CD14-positive monocyte (primary cell): ENCODE results near the gene AOC1. TPM values are rescaled to one million over a fixed set of nuclear protein-coding genes. Genes with fewer than 3 reads are reported as not detected.

Experiments
- DNase-seq, 3 donors: peaks; one replicate each; pipeline ENCODE4 v3.0.0-alpha.2; 2011 to 2022
- H2AFZ ChIP-seq: 2 replicates; pipeline ENCODE4 v1.6.0; 2012; ENCODE audit warnings: mild to moderate bottlenecking, low read depth, low read length, inconsistent platforms; ENCODE audit not compliant: insufficient read depth, poor library complexity, severe bottlenecking
- H3K27ac ChIP-seq, 2 donors: 1 replicate in 1 of 2; 2 replicates in 1 of 2; pipeline ENCODE4 v1.5.1; 2012 to 2013; ENCODE audit warnings: low read length in 2 of 2, control low read depth in 1 of 2, inconsistent platforms in 1 of 2, low read depth in 1 of 2, mild to moderate bottlenecking in 1 of 2
- H3K27me3 ChIP-seq, 2 donors: one replicate each; pipeline versions ENCODE4 v1.6.0 to v1.6.1; 2011 to 2013; ENCODE audit warnings: low read length in 2 of 2; ENCODE audit not compliant: control insufficient read depth in 2 of 2, insufficient read depth in 2 of 2
- H3K36me3 ChIP-seq, 2 donors: replicated peaks in 1 of 2; 1 replicate in 1 of 2; 2 replicates in 1 of 2; pipeline versions ENCODE4 v1.5.1 to v1.6.1; 2012 to 2013; ENCODE audit warnings: low read length in 2 of 2, control low read depth in 1 of 2, inconsistent platforms in 1 of 2, mild to moderate bottlenecking in 1 of 2; ENCODE audit not compliant: insufficient read depth in 2 of 2, control insufficient read depth in 1 of 2
- H3K4me1 ChIP-seq, 2 donors: 1 replicate in 1 of 2; 2 replicates in 1 of 2; pipeline versions ENCODE4 v1.5.1 to v1.6.1; 2012 to 2013; ENCODE audit warnings: low read length in 2 of 2, control low read depth in 1 of 2, inconsistent platforms in 1 of 2, mild to moderate bottlenecking in 1 of 2, moderate library complexity in 1 of 2; ENCODE audit not compliant: insufficient read depth in 2 of 2, control insufficient read depth in 1 of 2
- H3K4me2 ChIP-seq: replicated peaks from 2 replicates; pipeline ENCODE3; 2012; ENCODE audit warnings: low read length, moderate library complexity, mild to moderate bottlenecking; ENCODE audit not compliant: poor library complexity, severe bottlenecking; ENCODE audit errors: extremely low read depth
- H3K4me3 ChIP-seq, 3 experiments: fragments of 200-600 bp in 1 of 3; sonication (generic) in 1 of 3; replicated peaks in 1 of 3; 1 replicate in 2 of 3; 2 replicates in 1 of 3; pipeline ENCODE4 v1.5.1; 2011 to 2013; ENCODE audit warnings: low read length in 3 of 3, mild to moderate bottlenecking in 3 of 3, control low read depth in 2 of 3, low read depth in 2 of 3, inconsistent platforms in 1 of 3, moderate library complexity in 1 of 3
- H3K79me2 ChIP-seq: 2 replicates; pipeline ENCODE4 v1.6.0; 2012; ENCODE audit warnings: mild to moderate bottlenecking, control low read depth, inconsistent platforms, low read length, moderate library complexity; ENCODE audit not compliant: insufficient read depth
- H3K9ac ChIP-seq: 2 replicates; pipeline ENCODE4 v1.6.0; 2017; ENCODE audit warnings: low read length, mild to moderate bottlenecking; ENCODE audit not compliant: insufficient read depth, poor library complexity, severe bottlenecking
- H3K9me3 ChIP-seq, 2 donors: replicated peaks in 1 of 2; 1 replicate in 1 of 2; 2 replicates in 1 of 2; pipeline versions ENCODE4 v1.5.1 to v1.6.1; 2012 to 2013; ENCODE audit warnings: low read length in 2 of 2, control low read depth in 1 of 2; ENCODE audit not compliant: control insufficient read depth in 1 of 2, insufficient read depth in 1 of 2
- H4K20me1 ChIP-seq: 2 replicates; pipeline ENCODE4 v1.6.0; 2012; ENCODE audit warnings: mild to moderate bottlenecking, low read length, control low read depth, moderate library complexity; ENCODE audit not compliant: insufficient read depth
- H3K27ac Mint-ChIP-seq, 7 donors: one replicate each; pipeline ENCODE4 v1.8.0; 2020; ENCODE audit warnings: mild to moderate bottlenecking in 7 of 7, mixed read lengths in 7 of 7, moderate library complexity in 6 of 7, inconsistent platforms in 2 of 7
- H3K27me3 Mint-ChIP-seq, 3 donors: one replicate each; pipeline ENCODE4 v1.8.0; 2021 to 2022; ENCODE audit warnings: low read depth in 3 of 3, mild to moderate bottlenecking in 3 of 3, mixed read lengths in 3 of 3, moderate library complexity in 3 of 3, inconsistent platforms in 1 of 3
- H3K36me3 Mint-ChIP-seq, 2 donors: one replicate each; pipeline ENCODE4 v1.8.0; 2020; ENCODE audit warnings: mixed read lengths in 2 of 2, inconsistent platforms in 1 of 2, mild to moderate bottlenecking in 1 of 2
- H3K4me1 Mint-ChIP-seq: one replicate; pipeline ENCODE4 v1.8.0; 2020; ENCODE audit warnings: mild to moderate bottlenecking, mixed read lengths
- H3K4me3 Mint-ChIP-seq, 2 donors: one replicate each; pipeline ENCODE4 v1.8.0; 2020; ENCODE audit warnings: mild to moderate bottlenecking in 2 of 2, mixed read lengths in 2 of 2, moderate library complexity in 1 of 2
- H3K9me3 Mint-ChIP-seq, 7 donors: one replicate each; pipeline ENCODE4 v1.8.0; 2020 to 2022; ENCODE audit warnings: mixed read lengths in 7 of 7, mild to moderate bottlenecking in 6 of 7, moderate library complexity in 6 of 7, inconsistent platforms in 2 of 7
- CTCF ChIP-seq: fragments of 200-600 bp; IDR thresholded peaks from one replicate; pipeline ENCODE4 v1.8.0; 2022; ENCODE audit warnings: antibody characterized with exemption, mild to moderate bottlenecking
- WGBS: methylation state at CpG from one replicate; pipeline ENCODE4 v1.1.5; 2013; ENCODE audit warnings: missing lambda C conversion rate; ENCODE audit not compliant: insufficient coverage; 5-methylcytosine and 5-hydroxymethylcytosine counted together
- intact Hi-C, 2 donors: fragments of 100-400 bp; cut with micrococcal nuclease; formaldehyde crosslinking; loops; one replicate each; pipeline versions ENCODE4 v1.15.0 to v1.15.1; 2023
- polyA plus RNA-seq, 3 donors: library from polyadenylated mRNA; depleted of rRNA in 1 of 3; unstranded in 2 of 3; stranded (reverse) in 1 of 3; fragments of 300-500 nt in 2 of 3; fragments of >200 nt in 1 of 3; fragmentation: Illumina TruSeq in 2 of 3; gene quantifications; 1 replicate in 2 of 3; 2 replicates in 1 of 3; pipeline ENCODE4 v1.2.3, GENCODE V29; 2012 to 2021

The AOC1 gene
- polyA plus RNA-seq, 3 donors: 0.16 to 0.31 TPM; not detected in 1

- Histone ChIP-seq H3K9me3 (peaks cover 0 to 7% of the 10 kb centered on the region in 2 donors), H2AFZ (no peak overlapping the region), H3K27me3 (no peaks in the 10 kb centered on the region), H3K4me3 (no peak overlapping the region), H3K4me2 (no peak overlapping the region), H3K9ac (no peak overlapping the region), H4K20me1 (no peaks in the 10 kb centered on the region), H3K4me1 (no peaks in the 10 kb centered on the region), H3K36me3 (no peaks in the 10 kb centered on the region), H3K27ac (no peak overlapping the region), H3K79me2 (no peaks in the 10 kb centered on the region)
- H3K4me1 Mint-ChIP-seq: peaks cover 2% of the 10 kb centered on the region
- H3K27me3 Mint-ChIP-seq: peaks cover 0 to 6% (median 2%) of the 10 kb centered on the region in 3 donors
- peaks cover 0 to 6% (median 4%) of the 10 kb centered on the region in 7 donors for H3K9me3 Mint-ChIP-seq
- TF ChIP-seq CTCF: no peak
- intact Hi-C loops: no loop called here
- 97% methylated on average over 7 of the region's 7 CpGs for WGBS
- no peak for DNase-seq
- no peaks in the 10 kb centered on the region for H3K36me3 Mint-ChIP-seq
- no peak overlapping the region for H3K27ac Mint-ChIP-seq
- H3K4me3 Mint-ChIP-seq: no peak overlapping the region
Measured at GRCh38 chr7:150838965-150839650, 13.2 kb upstream of the AOC1 start.

GRCh38 chr7:150842018-150842417 is 10.3 kb upstream of the AOC1 start:
- Mint-ChIP-seq H3K36me3 (no peaks in the 10 kb centered on the region), H3K27me3 (peaks cover 0 to 6% (median 5%) of the 10 kb centered on the region in 3 donors)

More at GRCh38 chr7:150842018-150842417, 10.3 kb upstream of the AOC1 start:
- peaks cover 4 to 8% of the 10 kb centered on the region in 2 donors for H3K4me1 ChIP-seq
- H3K9ac ChIP-seq: no peak overlapping the region
- no peak overlapping the region for H3K4me2 ChIP-seq
- TF ChIP-seq CTCF: no peak
- Mint-ChIP-seq H3K27ac (no peak overlapping the region), H3K4me3 (no peak overlapping the region), H3K9me3 (peaks cover 0 to 6% (median 4%) of the 10 kb centered on the region in 7 donors), H3K4me1 (peaks cover 12% of the 10 kb centered on the region)
- H3K9me3 ChIP-seq: peaks cover 0 to 7% of the 10 kb centered on the region in 2 donors
- intact Hi-C loops: no loop called here
- no peak overlapping the region for H3K4me3 ChIP-seq
- no peaks in the 10 kb centered on the region for H3K27me3 ChIP-seq
- H3K27ac ChIP-seq: no peak overlapping the region
- H2AFZ ChIP-seq: no peak overlapping the region
- H3K36me3 ChIP-seq: no peaks in the 10 kb centered on the region
- H4K20me1 ChIP-seq: no peaks in the 10 kb centered on the region
- DNase-seq: no peak
- H3K79me2 ChIP-seq: no peaks in the 10 kb centered on the region
- WGBS: 100% methylated on average over 2 of the region's 3 CpGs
